Measurements from ENCODE around the gene FAIM2. TPM values are rescaled to one million over a fixed set of nuclear protein-coding genes. Genes with fewer than 3 reads are reported as not detected.

Gene FAIM2
- total RNA-seq, 1 donor from 2014 or later: not detected

DNA sequence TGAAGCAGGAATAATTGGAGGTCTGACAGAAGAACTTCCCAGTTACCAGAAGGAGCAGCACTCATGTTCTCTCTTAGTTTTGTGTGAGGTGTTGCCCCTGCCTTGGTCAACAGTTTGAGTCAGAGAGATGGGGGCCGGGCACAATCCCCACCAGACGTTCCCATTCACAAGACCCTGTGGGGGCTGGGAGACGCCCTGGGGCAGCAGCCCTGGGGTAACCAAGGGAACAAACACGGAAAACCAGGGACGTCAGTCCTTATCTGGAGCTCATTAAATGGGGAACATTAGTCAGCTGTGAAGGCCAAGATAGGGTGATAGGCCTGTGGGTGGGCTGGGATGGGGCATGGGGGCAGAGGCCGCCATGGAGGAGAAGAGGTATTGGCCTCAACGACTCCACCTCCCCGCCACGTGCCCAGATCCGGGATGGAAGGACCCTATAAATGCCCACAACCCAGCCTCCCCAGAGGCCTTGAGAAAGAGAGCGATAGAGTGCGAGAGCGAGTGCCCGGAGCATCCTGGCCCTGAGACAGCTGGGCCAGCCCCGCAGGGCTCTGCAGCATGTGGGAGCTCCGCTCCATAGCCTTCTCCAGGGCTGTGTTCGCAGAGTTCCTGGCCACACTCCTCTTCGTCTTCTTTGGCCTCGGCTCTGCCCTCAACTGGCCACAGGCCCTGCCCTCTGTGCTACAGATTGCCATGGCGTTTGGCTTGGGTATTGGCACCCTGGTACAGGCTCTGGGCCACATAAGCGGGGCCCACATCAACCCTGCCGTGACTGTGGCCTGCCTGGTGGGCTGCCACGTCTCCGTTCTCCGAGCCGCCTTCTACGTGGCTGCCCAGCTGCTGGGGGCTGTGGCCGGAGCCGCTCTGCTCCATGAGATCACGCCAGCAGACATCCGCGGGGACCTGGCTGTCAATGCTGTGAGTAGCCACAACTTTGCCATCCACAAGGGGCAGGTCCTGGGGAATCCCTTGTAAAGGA, 46.9 kb upstream of the FAIM2 start, which contains the start of gene AQP2:
Gene AQP2, plus strand, starts transcription at position 465 of the 979 bp plus-strand sequence. Its CDS starts 94 bp downstream, at position 559.
- peaks cover 10% of the 10 kb centered on the region for H3K27me3 Mint-ChIP-seq (ENCODE audit: unreplicated experiment)

DNA sequence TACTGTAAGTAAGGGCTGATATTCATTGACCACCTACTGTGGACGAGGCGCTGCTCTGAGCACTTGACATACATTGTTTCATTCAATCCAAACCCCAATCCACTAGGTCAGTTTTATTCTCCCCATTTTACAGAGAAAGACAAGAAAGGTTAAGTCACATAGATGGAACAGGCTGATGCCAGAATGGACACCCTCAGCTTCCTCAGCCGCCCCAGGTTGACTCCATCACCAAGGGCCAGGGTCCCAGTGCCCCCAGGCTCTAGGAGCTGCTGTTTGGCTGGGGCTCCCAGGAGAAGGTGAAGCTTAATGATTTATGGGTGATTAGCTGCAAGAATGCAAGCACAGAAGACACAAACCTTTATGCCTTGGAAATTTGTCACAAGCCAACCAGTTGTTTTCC, 46.2 kb upstream of the FAIM2 start:
- Mint-ChIP-seq H3K4me3 (ENCODE audit: unreplicated experiment) (no peak overlapping the region), H3K36me3 (ENCODE audit: low read depth, unreplicated experiment) (no peaks in the 10 kb centered on the region), H3K27me3 (ENCODE audit: unreplicated experiment) (peaks cover 10% of the 10 kb centered on the region), H3K4me1 (ENCODE audit: unreplicated experiment) (peaks cover 18% of the 10 kb centered on the region), H3K9me3 (ENCODE audit: unreplicated experiment) (no peaks in the 10 kb centered on the region), H3K27ac (ENCODE audit: unreplicated experiment) (no peak overlapping the region)
- TF ChIP-seq, protein P1, sequence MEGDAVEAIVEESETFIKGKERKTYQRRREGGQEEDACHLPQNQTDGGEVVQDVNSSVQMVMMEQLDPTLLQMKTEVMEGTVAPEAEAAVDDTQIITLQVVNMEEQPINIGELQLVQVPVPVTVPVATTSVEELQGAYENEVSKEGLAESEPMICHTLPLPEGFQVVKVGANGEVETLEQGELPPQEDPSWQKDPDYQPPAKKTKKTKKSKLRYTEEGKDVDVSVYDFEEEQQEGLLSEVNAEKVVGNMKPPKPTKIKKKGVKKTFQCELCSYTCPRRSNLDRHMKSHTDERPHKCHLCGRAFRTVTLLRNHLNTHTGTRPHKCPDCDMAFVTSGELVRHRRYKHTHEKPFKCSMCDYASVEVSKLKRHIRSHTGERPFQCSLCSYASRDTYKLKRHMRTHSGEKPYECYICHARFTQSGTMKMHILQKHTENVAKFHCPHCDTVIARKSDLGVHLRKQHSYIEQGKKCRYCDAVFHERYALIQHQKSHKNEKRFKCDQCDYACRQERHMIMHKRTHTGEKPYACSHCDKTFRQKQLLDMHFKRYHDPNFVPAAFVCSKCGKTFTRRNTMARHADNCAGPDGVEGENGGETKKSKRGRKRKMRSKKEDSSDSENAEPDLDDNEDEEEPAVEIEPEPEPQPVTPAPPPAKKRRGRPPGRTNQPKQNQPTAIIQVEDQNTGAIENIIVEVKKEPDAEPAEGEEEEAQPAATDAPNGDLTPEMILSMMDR (IDR thresholded peaks at IDR 0.05; ENCODE audit: unreplicated experiment): no peak
- DNase-seq (ENCODE audit: low spot score): no peak

More for the DNA sequence above, 46.9 kb upstream of the FAIM2 start, which contains the start of gene AQP2:
- Mint-ChIP-seq H3K4me3 (ENCODE audit: unreplicated experiment) (no peak within 1 kb of the TSS), H3K4me1 (ENCODE audit: unreplicated experiment) (peaks cover 13% of the 10 kb centered on the region), H3K36me3 (ENCODE audit: low read depth, unreplicated experiment) (no peaks in the 10 kb centered on the region), H3K9me3 (ENCODE audit: unreplicated experiment) (no peaks in the 10 kb centered on the region), H3K27ac (ENCODE audit: unreplicated experiment) (no peak within 1 kb of the TSS)
- DNase-seq (ENCODE audit: low spot score): no peak
- TF ChIP-seq, protein P1 (IDR thresholded peaks at IDR 0.05; ENCODE audit: unreplicated experiment): no peak

DNA sequence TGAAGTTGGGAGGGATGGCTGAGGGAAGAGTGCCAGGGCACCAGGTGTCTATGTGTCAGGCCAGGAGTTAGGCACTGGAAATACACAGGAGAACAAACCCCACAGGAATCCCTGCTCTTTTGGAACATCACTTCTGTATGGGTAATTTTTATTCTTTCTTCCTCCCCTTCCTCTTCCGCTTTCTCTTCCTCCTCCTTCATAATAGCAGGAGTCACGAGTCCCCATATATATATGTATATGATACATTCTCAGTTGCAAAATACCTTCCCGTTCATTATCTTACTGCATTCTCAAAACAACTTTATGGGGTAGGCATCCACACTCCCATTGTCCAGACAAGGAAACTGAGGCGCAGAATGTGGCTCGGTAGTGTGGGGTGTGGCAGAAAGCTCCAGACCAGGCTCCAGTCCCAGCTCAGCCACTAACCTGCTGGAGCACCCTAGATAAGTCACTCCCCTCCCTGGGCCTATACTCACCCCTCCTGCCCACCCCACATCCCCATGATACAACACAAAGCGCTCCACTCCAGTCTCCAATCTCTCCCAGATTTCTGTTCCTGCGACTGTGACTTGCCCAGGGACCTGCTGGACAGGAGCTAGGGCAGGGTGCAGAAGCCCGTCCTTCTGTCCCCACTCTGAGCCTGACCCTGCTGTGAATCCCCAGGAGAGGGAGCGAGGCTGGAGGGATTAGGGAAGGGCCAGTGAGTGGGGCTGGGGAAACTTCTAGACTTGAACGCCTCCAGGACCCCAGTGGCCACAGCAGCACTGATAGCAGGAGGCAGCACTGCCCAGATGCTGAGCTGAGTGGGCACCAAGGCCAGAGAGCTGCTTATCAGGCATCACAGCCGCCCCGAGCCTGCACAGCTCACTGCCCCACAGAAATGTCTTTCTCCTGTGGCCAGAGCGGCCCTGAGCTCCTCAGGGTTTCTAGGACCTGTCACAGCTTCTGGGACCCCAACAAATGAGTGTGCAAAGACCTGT, 45.5 kb upstream of the FAIM2 start:
- Mint-ChIP-seq H3K27ac (ENCODE audit: unreplicated experiment) (no peak overlapping the region), H3K4me3 (ENCODE audit: unreplicated experiment) (no peak overlapping the region), H3K4me1 (ENCODE audit: unreplicated experiment) (peaks cover 15% of the 10 kb centered on the region), H3K9me3 (ENCODE audit: unreplicated experiment) (no peaks in the 10 kb centered on the region), H3K27me3 (ENCODE audit: unreplicated experiment) (peaks cover 6% of the 10 kb centered on the region), H3K36me3 (ENCODE audit: low read depth, unreplicated experiment) (no peaks in the 10 kb centered on the region)
- TF ChIP-seq, protein P1 (IDR thresholded peaks at IDR 0.05; ENCODE audit: unreplicated experiment): no peak
- no peak for DNase-seq (ENCODE audit: low spot score)

DNA sequence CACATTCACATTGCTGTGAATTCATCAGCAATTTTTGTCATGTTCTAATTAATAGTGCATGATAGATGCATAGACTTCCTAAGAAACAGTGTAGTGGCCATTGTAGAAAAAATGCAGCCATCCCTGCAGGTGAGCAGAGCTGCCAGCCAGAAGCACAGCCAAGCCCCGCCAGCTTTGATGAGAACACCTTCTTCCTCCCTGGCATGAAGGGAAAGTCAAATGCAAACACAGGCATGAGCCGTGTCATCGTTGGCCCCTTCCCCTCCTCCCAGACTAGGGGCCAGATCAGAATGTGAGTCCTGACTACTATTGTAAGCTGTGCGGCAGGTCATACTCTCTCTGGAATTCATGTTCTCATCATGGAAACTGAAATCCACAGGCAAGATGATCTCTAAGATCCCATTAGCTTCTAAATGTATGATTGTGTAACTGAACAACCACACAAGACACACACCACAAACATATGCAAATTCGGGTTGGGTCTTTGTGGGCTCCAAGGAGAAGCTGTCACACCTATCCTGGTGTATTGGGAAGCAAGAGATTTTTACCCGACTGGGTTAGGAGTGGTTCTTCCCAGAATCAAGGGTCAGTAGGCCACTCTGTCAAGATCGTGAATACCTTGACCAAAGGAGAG, 44.0 kb upstream of the FAIM2 start:
- TF ChIP-seq, protein P1 (IDR thresholded peaks at IDR 0.05; ENCODE audit: unreplicated experiment): no peak
- DNase-seq (ENCODE audit: low spot score): no peak
- H3K27me3 Mint-ChIP-seq (ENCODE audit: unreplicated experiment): peaks cover 6% of the 10 kb centered on the region
- H3K27ac Mint-ChIP-seq (ENCODE audit: unreplicated experiment): no peak overlapping the region
- peaks cover 12% of the 10 kb centered on the region for H3K4me1 Mint-ChIP-seq (ENCODE audit: unreplicated experiment)
- no peaks in the 10 kb centered on the region for H3K9me3 Mint-ChIP-seq (ENCODE audit: unreplicated experiment)
- H3K4me3 Mint-ChIP-seq (ENCODE audit: unreplicated experiment): no peak overlapping the region
- H3K36me3 Mint-ChIP-seq (ENCODE audit: low read depth, unreplicated experiment): no peaks in the 10 kb centered on the region

Measured in endothelial cell (in vitro differentiated cells).